H1 (cell line): Measurements from ENCODE around the gene TMEM151B. TPM values are rescaled to one million over a fixed set of nuclear protein-coding genes. Genes with fewer than 3 reads are reported as not detected.

ENCODE experiments used
- CTCF ChIA-PET: fragments of 300-600 bp; sonication (Branson Sonifier 250); formaldehyde crosslinking; loops from one replicate; lab custom pipeline; 2021; ENCODE audit not compliant: partially characterized antibody; lab: Charles Lee
- POLR2A ChIA-PET: fragments of 300-600 bp; sonication (Branson Sonifier 250); formaldehyde crosslinking; loops from one replicate; lab custom pipeline; 2021; ENCODE audit warnings: inconsistent platforms; ENCODE audit not compliant: partially characterized antibody; lab: Charles Lee
- DNase-seq, 2 experiments: peaks; one replicate each; pipeline versions ENCODE4 v3.0.0 to v3.0.0-alpha.2; 2010 to 2022; ENCODE audit warnings: low spot score in 2 of 2, low read depth in 1 of 2, mixed read lengths in 1 of 2
- FAIRE-seq: peaks from 2 replicates; lab custom pipeline; 2011; peaks lifted over from hg19 to GRCh38; lab: Jason Lieb, UNC
- H2AFZ ChIP-seq: 2 replicates; pipeline ENCODE4 v1.8.1; 2012; ENCODE audit warnings: low read length, inconsistent platforms
- H2AK5ac ChIP-seq: 2 replicates; pipeline ENCODE4 v1.6.1; 2013; ENCODE audit warnings: low read depth, low read length
- H2BK120ac ChIP-seq: replicated peaks from 2 replicates; pipeline ENCODE3; 2013; ENCODE audit warnings: low read depth, low read length, inconsistent platforms
- H2BK12ac ChIP-seq: 2 replicates; pipeline ENCODE4 v1.6.1; 2013; ENCODE audit warnings: low read depth, low read length
- H2BK15ac ChIP-seq: 2 replicates; pipeline ENCODE4 v1.6.1; 2013; ENCODE audit warnings: low read length
- H2BK20ac ChIP-seq: 2 replicates; pipeline ENCODE4 v1.6.1; 2013; ENCODE audit warnings: low read length
- H2BK5ac ChIP-seq: 2 replicates; pipeline ENCODE4 v1.6.1; 2013; ENCODE audit warnings: low read depth, low read length
- H3K14ac ChIP-seq: 2 replicates; pipeline ENCODE4 v1.6.1; 2013; ENCODE audit warnings: inconsistent platforms; ENCODE audit not compliant: insufficient read length
- H3K18ac ChIP-seq: 2 replicates; pipeline ENCODE4 v1.6.1; 2013; ENCODE audit warnings: low read length; ENCODE audit errors: extremely low read depth
- H3K23ac ChIP-seq: 2 replicates; pipeline ENCODE4 v1.6.1; 2013; ENCODE audit warnings: inconsistent platforms; ENCODE audit not compliant: insufficient read length
- H3K23me2 ChIP-seq: 2 replicates; pipeline ENCODE4 v1.6.1; 2013; ENCODE audit warnings: low read depth, low read length
- H3K27ac ChIP-seq: 2 replicates; pipeline ENCODE4 v1.6.1; 2011; ENCODE audit warnings: low read depth, low read length, inconsistent platforms
- H3K27me3 ChIP-seq, 4 experiments: replicated peaks in 1 of 4; 1 replicate in 1 of 4; 2 replicates in 3 of 4; pipeline versions ENCODE4 v1.6.1 to v1.8.1; 2011 to 2013; ENCODE audit warnings: low read length in 3 of 4, mild to moderate bottlenecking in 3 of 4, inconsistent platforms in 2 of 4, mixed read lengths in 2 of 4, moderate library complexity in 1 of 4; ENCODE audit not compliant: control insufficient read depth in 3 of 4, insufficient read depth in 3 of 4; ENCODE audit errors: extremely low read depth in 1 of 4
- H3K36me3 ChIP-seq, 4 experiments: 2 replicates each; pipeline versions ENCODE4 v1.6.1 to v1.8.1; 2011 to 2013; ENCODE audit warnings: mild to moderate bottlenecking in 4 of 4, low read length in 3 of 4, moderate library complexity in 2 of 4, control low read depth in 1 of 4, inconsistent platforms in 1 of 4; ENCODE audit not compliant: insufficient read depth in 4 of 4, control insufficient read depth in 2 of 4
- H3K4ac ChIP-seq: replicated peaks from 2 replicates; pipeline ENCODE3; 2013; ENCODE audit warnings: low read length, low read depth, mixed read lengths, inconsistent platforms; ENCODE audit not compliant: insufficient read length
- H3K4me1 ChIP-seq, 4 experiments: replicated peaks in 1 of 4; 1 replicate in 1 of 4; 2 replicates in 3 of 4; pipeline versions ENCODE4 v1.6.1 to v1.8.1; 2011 to 2013; ENCODE audit warnings: low read length in 3 of 4, inconsistent platforms in 2 of 4, mixed read lengths in 1 of 4; ENCODE audit not compliant: insufficient read depth in 4 of 4, control insufficient read depth in 3 of 4
- H3K4me2 ChIP-seq, 2 experiments: 2 replicates each; pipeline versions ENCODE4 v1.6.1 to v1.8.1; 2011 to 2013; ENCODE audit warnings: low read depth in 2 of 2, low read length in 2 of 2, control low read depth in 1 of 2, inconsistent platforms in 1 of 2, mild to moderate bottlenecking in 1 of 2; ENCODE audit not compliant: insufficient read depth in 1 of 2
- H3K4me3 ChIP-seq, 4 experiments: fragments of 200-600, 300-600 bp in 1 of 4; sonication (generic), shearing (Covaris generic), sonication (Bioruptor Twin) in 1 of 4; 2 replicates each; pipeline versions ENCODE4 v1.5.1 to v1.8.1; 2011 to 2016; ENCODE audit warnings: low read length in 4 of 4, low read depth in 3 of 4, control low read depth in 2 of 4, inconsistent platforms in 2 of 4, mild to moderate bottlenecking in 2 of 4, mixed read lengths in 1 of 4, moderate library complexity in 1 of 4; ENCODE audit not compliant: insufficient read depth in 2 of 4; ENCODE audit errors: extremely low read depth in 1 of 4
- H3K56ac ChIP-seq: replicated peaks from 2 replicates; pipeline ENCODE3; 2013; ENCODE audit warnings: low read depth, mild to moderate bottlenecking, mixed read lengths, low read length, inconsistent platforms; ENCODE audit not compliant: insufficient read length
- H3K79me1 ChIP-seq: 2 replicates; pipeline ENCODE4 v1.6.1; 2013; ENCODE audit warnings: low read depth, low read length, control low read depth
- H3K79me2 ChIP-seq, 2 experiments: 2 replicates each; pipeline versions ENCODE4 v1.6.1 to v1.8.1; 2012 to 2013; ENCODE audit warnings: low read length in 2 of 2, mild to moderate bottlenecking in 2 of 2, inconsistent platforms in 1 of 2; ENCODE audit not compliant: insufficient read depth in 2 of 2, control insufficient read depth in 1 of 2
- H3K9ac ChIP-seq, 4 experiments: replicated peaks in 1 of 4; 1 replicate in 1 of 4; 2 replicates in 3 of 4; pipeline versions ENCODE4 v1.6.1 to v1.8.1; 2011 to 2013; ENCODE audit warnings: low read depth in 3 of 4, low read length in 3 of 4, control low read depth in 2 of 4, mild to moderate bottlenecking in 2 of 4, moderate library complexity in 2 of 4, inconsistent platforms in 1 of 4; ENCODE audit errors: extremely low read depth in 1 of 4
- H3K9me3 ChIP-seq, 2 experiments: 2 replicates each; pipeline versions ENCODE4 v1.6.1 to v1.8.1; 2012 to 2013; ENCODE audit warnings: mild to moderate bottlenecking in 2 of 2, moderate library complexity in 2 of 2, control low read depth in 1 of 2, inconsistent platforms in 1 of 2, low read depth in 1 of 2, low read length in 1 of 2, mixed read lengths in 1 of 2; ENCODE audit not compliant: insufficient read depth in 2 of 2
- H4K20me1 ChIP-seq, 2 experiments: replicated peaks in 1 of 2; 2 replicates each; pipeline versions ENCODE3 to v1.8.1; 2011 to 2013; ENCODE audit warnings: inconsistent platforms in 2 of 2, low read length in 2 of 2, mild to moderate bottlenecking in 1 of 2; ENCODE audit not compliant: insufficient read depth in 2 of 2, control insufficient read depth in 1 of 2
- H4K5ac ChIP-seq: 2 replicates; pipeline ENCODE4 v1.6.1; 2013; ENCODE audit warnings: low read length, low read depth, mixed read lengths, inconsistent platforms; ENCODE audit not compliant: insufficient read length
- H4K8ac ChIP-seq: 2 replicates; pipeline ENCODE4 v1.8.0; 2013; ENCODE audit warnings: mild to moderate bottlenecking, moderate library complexity, low read length, inconsistent platforms; ENCODE audit not compliant: insufficient read depth; ENCODE audit errors: extremely low read depth
- H4K91ac ChIP-seq: replicated peaks from 2 replicates; pipeline ENCODE3; 2013; ENCODE audit warnings: low read length, mixed read lengths, inconsistent platforms; ENCODE audit not compliant: insufficient read length
- ASH2L ChIP-seq: fragments of 200-600, 300-600 bp; sonication (generic); IDR thresholded peaks from one replicate; pipeline ENCODE4 v1.7.1; 2017; ENCODE audit warnings: low read length
- CTCF ChIP-seq, 3 experiments: IDR thresholded peaks; 1 replicate in 2 of 3; 2 replicates in 1 of 3; pipeline versions ENCODE4 v1.5.1 to v1.6.1; 2011; ENCODE audit warnings: low read length in 3 of 3, mild to moderate bottlenecking in 3 of 3, inconsistent platforms in 2 of 3, low read depth in 1 of 3, moderate library complexity in 1 of 3; ENCODE audit not compliant: insufficient read depth in 1 of 3; ENCODE audit errors: control extremely low read depth in 1 of 3
- EGR1 ChIP-seq: IDR thresholded peaks from 2 replicates; pipeline ENCODE4 v1.6.1; 2011; ENCODE audit warnings: low read depth, low read length, borderline replicate concordance
- HDAC2 ChIP-seq, 2 experiments: fragments of 300-600 bp in 1 of 2; sonication (generic) in 1 of 2; IDR thresholded peaks; 2 replicates each; pipeline ENCODE4 v1.6.1; 2011 to 2012; ENCODE audit warnings: low read depth in 2 of 2, low read length in 2 of 2, mild to moderate bottlenecking in 2 of 2, moderate library complexity in 2 of 2, borderline replicate concordance in 1 of 2, inconsistent platforms in 1 of 2
- PHF8 ChIP-seq: fragments of 200-600 bp; sonication (generic); conservative IDR thresholded peaks from 2 replicates; pipeline ENCODE4 v1.7.1; 2012; ENCODE audit warnings: low read depth, mild to moderate bottlenecking, inconsistent platforms, low read length, moderate library complexity
- POLR2A ChIP-seq, 2 experiments: IDR thresholded peaks; 1 replicate in 1 of 2; 2 replicates in 1 of 2; pipeline ENCODE4 v1.6.1; 2011; ENCODE audit warnings: low read depth in 2 of 2, low read length in 2 of 2, mild to moderate bottlenecking in 2 of 2; ENCODE audit errors: control extremely low read depth in 1 of 2
- POU5F1 ChIP-seq: IDR thresholded peaks from 2 replicates; pipeline ENCODE4 v1.6.1; 2011; ENCODE audit warnings: low read depth, mild to moderate bottlenecking, low read length, moderate library complexity
- SP1 ChIP-seq: IDR thresholded peaks from 2 replicates; pipeline ENCODE4 v1.6.1; 2011; ENCODE audit warnings: low read depth, low read length
- TCF12 ChIP-seq: IDR thresholded peaks from 2 replicates; pipeline ENCODE4 v1.6.1; 2011; ENCODE audit warnings: low read depth, mild to moderate bottlenecking, low read length
- WGBS, 2 experiments: shearing (Covaris generic) in 1 of 2; methylation state at CpG; one replicate each; pipeline versions ENCODE4 v1.1.6 to v1.1.7; 2013 to 2015; ENCODE audit warnings: low lambda C conversion rate in 2 of 2, mixed read lengths in 2 of 2, inconsistent platforms in 1 of 2, low coverage in 1 of 2, missing lambda C conversion rate in 1 of 2; ENCODE audit not compliant: insufficient replicate concordance in 2 of 2, insufficient coverage in 1 of 2, insufficient read length in 1 of 2; ENCODE audit errors: extremely low coverage in 1 of 2, missing lambda C conversion rate in 1 of 2; 5-methylcytosine and 5-hydroxymethylcytosine counted together
- polyA plus RNA-seq, 7 experiments: library from polyadenylated mRNA; depleted of rRNA in 3 of 7; stranded (reverse) in 5 of 7; unstranded in 2 of 7; fragments of >200 nt in 5 of 7; fragments of 200-250 nt in 2 of 7; gene quantifications; 1 replicate in 5 of 7; 2 replicates in 1 of 7; 4 replicates in 1 of 7; pipeline versions ENCODE4 v1.2.1 to v1.2.3, GENCODE V29; 2011 to 2013; ENCODE audit warnings: missing spikeins in 2 of 7, mixed read lengths in 2 of 7
- total RNA-seq: library from RNA; stranded (reverse); fragmentation: NEBNext Ultra II Directional; extraction: Animal tissue kit (Norgen Biotek cat#: 25700); gene quantifications from 2 replicates; pipeline ENCODE4 v1.2.1, GENCODE V29; 2021

TMEM151B gene
- total and polyA plus RNA-seq, 2 of the 8 experiments (the other 6 are each of a cell fraction or from before 2014, with no cell fraction given): 8.0 to 15.5 TPM

DNA sequence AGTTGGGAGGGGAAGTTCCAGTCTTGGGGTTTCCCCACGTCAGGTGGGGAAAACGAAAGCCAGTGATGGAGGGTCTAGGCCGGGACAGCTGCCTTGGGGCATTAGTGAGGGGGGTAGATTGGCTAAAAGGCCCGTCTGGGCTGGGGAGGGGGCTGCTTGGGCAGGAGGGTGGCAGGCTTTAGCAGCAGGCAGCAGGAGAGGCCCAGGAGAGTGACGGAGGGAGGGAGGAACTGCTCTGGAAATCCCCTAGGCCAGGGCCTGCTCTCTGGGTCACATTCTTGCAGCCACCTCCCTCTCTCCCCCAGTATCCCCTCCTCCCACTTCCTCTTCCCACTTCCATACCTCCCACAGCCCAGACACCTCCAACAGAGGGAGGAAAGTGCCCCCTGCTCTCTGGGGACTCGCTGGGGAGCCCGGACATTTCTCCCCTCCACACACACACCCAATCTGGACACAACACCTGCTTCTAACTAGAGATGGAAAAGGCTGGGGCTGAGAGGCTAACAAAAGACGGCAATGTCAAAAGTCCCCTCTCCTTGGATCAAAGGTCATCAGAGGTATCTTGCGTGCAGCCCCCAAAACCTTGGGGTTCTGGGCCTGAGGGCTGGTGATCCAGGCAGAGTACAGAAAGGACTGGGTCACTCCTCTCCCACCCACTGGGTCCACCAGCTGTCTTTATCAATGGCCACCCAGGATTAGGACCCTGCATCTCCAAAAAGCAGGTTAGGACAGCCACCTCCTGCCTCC is 6.7 kb upstream of the TMEM151B start:
- H3K27ac ChIP-seq: peak overlapping the region; percentile 18; the same call in 1 of the 2 replicates
- no peak overlapping the region for H4K91ac ChIP-seq
- H4K5ac ChIP-seq: no peak overlapping the region
- H2BK20ac ChIP-seq: no peak overlapping the region
- no peak overlapping the region for H3K56ac ChIP-seq
- WGBS, 2 experiments: 58% methylated on average over 9 of the region's 9 CpGs; no CpG with 5 or more reads in 1 of the 2 experiments
- peaks cover 1 to 5% of the 10 kb centered on the region in 2 experiments for H4K20me1 ChIP-seq
- CTCF ChIA-PET: interaction anchor here (1.2 to 19.0 kb wide), 7 partner anchors 9 to 175 kb away, joined by 3 to 330 read pairs (median 5); partner anchors contain the start of genes AARS2 and HSP90AB1
- H3K18ac ChIP-seq: no peak overlapping the region
- peak overlapping the region; percentile 35; the same call in 1 of the 2 replicates for H2BK5ac ChIP-seq
- H3K4me1 ChIP-seq: peaks cover 8 to 34% (median 16%) of the 10 kb centered on the region in 4 experiments
- H3K79me2 ChIP-seq: peaks cover 0 to 10% of the 10 kb centered on the region in 2 experiments; a peak in 1 of 4 replicates
- FAIRE-seq (no peak), DNase-seq (no peak)
- no peak overlapping the region for H2AFZ ChIP-seq
- no peak overlapping the region for H3K23ac ChIP-seq
- 0 out of 2 replicates have a peak overlapping the region, but pooled peaks have one; percentile 23 for H2BK12ac ChIP-seq
- H2BK15ac ChIP-seq: no peak overlapping the region
- peaks cover 9% of the 10 kb centered on the region for H3K23me2 ChIP-seq
- H3K9ac ChIP-seq: no peak overlapping the region; a peak in 1 of 7 replicates
- POLR2A ChIA-PET: interaction anchor here (0.8 to 15.1 kb wide), 6 partner anchors 8 to 67 kb away, joined by 3 to 581 read pairs (median 6); partner anchors contain the start of genes HSP90AB1, SLC35B2 and TMEM151B
- H3K4ac ChIP-seq: no peak overlapping the region
- H3K4me2 ChIP-seq: peak overlapping the region; percentile 50 to 91
- H2AK5ac ChIP-seq: no peak overlapping the region
- no peaks in the 10 kb centered on the region; a peak in 1 of 7 replicates for H3K27me3 ChIP-seq
- no peak overlapping the region for H3K14ac ChIP-seq
- H3K9me3 ChIP-seq: no peaks in the 10 kb centered on the region
- peak overlapping the region in 3 of 4 experiments; percentile 73 to 85 (median 80); a peak in 6 of 8 replicates for H3K4me3 ChIP-seq
- H2BK120ac ChIP-seq: no peak overlapping the region
- H3K79me1 ChIP-seq: peaks cover 7% of the 10 kb centered on the region; the same call in 1 of the 2 replicates
- peaks cover 3 to 10% (median 7%) of the 10 kb centered on the region in 4 experiments; a peak in 4 of 8 replicates for H3K36me3 ChIP-seq
- no peak overlapping the region for H4K8ac ChIP-seq
- no peak for TF ChIP-seq TCF12
- no peak for TF ChIP-seq POU5F1
- TF ChIP-seq PHF8: no peak
- no peak for TF ChIP-seq EGR1
- TF ChIP-seq CTCF (IDR thresholded peaks at IDR 0.05; ENCODE audit: control extremely low read depth in 1 of 3, insufficient read depth in 1 of 3, low read depth in 1 of 3, low read length in 3 of 3): no peak
- no peak for TF ChIP-seq SP1
- no peak for TF ChIP-seq HDAC2 (IDR thresholded peaks at IDR 0.05; ENCODE audit: borderline replicate concordance in 1 of 2, low read depth in 2 of 2, low read length in 2 of 2)
- no peak for TF ChIP-seq ASH2L
- TF ChIP-seq POLR2A (IDR thresholded peaks at IDR 0.05; ENCODE audit: control extremely low read depth in 1 of 2, low read depth in 2 of 2, low read length in 2 of 2): no peak
